ENCODE results near the gene CD96. TPM values are rescaled to one million over a fixed set of nuclear protein-coding genes. Genes with fewer than 3 reads are reported as not detected.

CD96 gene
- total RNA-seq, 1 experiment from 2014 or later: not detected

GRCh38 chr3:111542611-111543300 lies 759 bp downstream of the CD96 start:
- Histone ChIP-seq H3K27ac (ENCODE audit: insufficient read length, low read depth, low read length) (no peak overlapping the region), H3K79me1 (ENCODE audit: insufficient read depth, low read depth, low read length, poor library complexity, severe bottlenecking) (no peaks in the 10 kb centered on the region), H3K9ac (ENCODE audit: extremely low read depth, insufficient read length, low read length) (no peak overlapping the region), H2AFZ (ENCODE audit: low read length) (no peak overlapping the region), H4K5ac (ENCODE audit: insufficient read length, low read depth, low read length) (no peak overlapping the region), H4K91ac (ENCODE audit: insufficient read length, low read depth, low read length) (no peak overlapping the region), H3K27me3 (ENCODE audit: insufficient read depth, low read length) (no peaks in the 10 kb centered on the region), H3K79me2 (ENCODE audit: insufficient read depth, low read length) (no peaks in the 10 kb centered on the region), H2BK12ac (ENCODE audit: insufficient read length, low read depth, low read length) (no peak overlapping the region), H3K23me2 (ENCODE audit: insufficient read length, low read depth, low read length, poor library complexity, severe bottlenecking) (no peaks in the 10 kb centered on the region), H3T11ph (ENCODE audit: low read length) (no peak overlapping the region), H3K4me1 (ENCODE audit: insufficient read depth, low read length) (no peaks in the 10 kb centered on the region; the same call in 1 of the 2 replicates), H2BK20ac (ENCODE audit: low read depth, low read length, poor library complexity, severe bottlenecking) (no peak overlapping the region), H3K56ac (ENCODE audit: insufficient read length, low read depth, low read length) (no peak overlapping the region), H2AK5ac (ENCODE audit: insufficient read length, low read length) (no peak overlapping the region), H3K4me2 (ENCODE audit: insufficient read depth, insufficient read length, low read length) (no peak overlapping the region), H4K8ac (replicated peaks; ENCODE audit: insufficient read length, low read depth, low read length) (no peak overlapping the region), H2BK15ac (ENCODE audit: low read depth, low read length) (no peak overlapping the region), H3K23ac (ENCODE audit: insufficient read length, low read depth, low read length) (no peak overlapping the region), H3K9me3 (ENCODE audit: control insufficient read depth, low read depth, low read length) (no peaks in the 10 kb centered on the region), H3K4ac (ENCODE audit: low read depth, low read length) (no peak overlapping the region), H3K18ac (ENCODE audit: insufficient read length, low read depth, low read length) (no peak overlapping the region), H2BK5ac (ENCODE audit: insufficient read length, low read length) (no peak overlapping the region), H3K14ac (ENCODE audit: insufficient read depth, low read length) (no peak overlapping the region), H4K20me1 (ENCODE audit: control insufficient read depth, insufficient read depth, insufficient read length) (no peaks in the 10 kb centered on the region), H2BK120ac (ENCODE audit: low read depth, low read length, poor library complexity, severe bottlenecking) (no peak overlapping the region)
- Mint-ChIP-seq H3K27me3 (ENCODE audit: low read depth) (no peaks in the 10 kb centered on the region), H3K27ac (no peak overlapping the region), H3K36me3 (ENCODE audit: insufficient read depth in 1 of 3, low read depth in 3 of 3) (no peaks in the 10 kb centered on the region), H3K4me1 (peaks cover 3 to 4% of the 10 kb centered on the region in 2 experiments; a peak in 2 of 4 replicates), H3K9me3 (no peaks in the 10 kb centered on the region), H3K4me3 (no peak overlapping the region)
- no CpG with 5 or more reads among the region's 4 CpGs for WGBS (ENCODE audit: extremely low coverage, insufficient read length, low lambda C conversion rate)
- no peak for DNase-seq
- TF ChIP-seq CTCF (conservative IDR thresholded peaks at IDR 0.05): no peak
